ENCODE measurements around the gene DDX50. TPM values are rescaled to one million over a fixed set of nuclear protein-coding genes. Genes with fewer than 3 reads are reported as not detected.

DDX50 gene
- total RNA-seq, 3 donors from 2014 or later = 15.2 to 40.6 (median 24.6) TPM

DNA sequence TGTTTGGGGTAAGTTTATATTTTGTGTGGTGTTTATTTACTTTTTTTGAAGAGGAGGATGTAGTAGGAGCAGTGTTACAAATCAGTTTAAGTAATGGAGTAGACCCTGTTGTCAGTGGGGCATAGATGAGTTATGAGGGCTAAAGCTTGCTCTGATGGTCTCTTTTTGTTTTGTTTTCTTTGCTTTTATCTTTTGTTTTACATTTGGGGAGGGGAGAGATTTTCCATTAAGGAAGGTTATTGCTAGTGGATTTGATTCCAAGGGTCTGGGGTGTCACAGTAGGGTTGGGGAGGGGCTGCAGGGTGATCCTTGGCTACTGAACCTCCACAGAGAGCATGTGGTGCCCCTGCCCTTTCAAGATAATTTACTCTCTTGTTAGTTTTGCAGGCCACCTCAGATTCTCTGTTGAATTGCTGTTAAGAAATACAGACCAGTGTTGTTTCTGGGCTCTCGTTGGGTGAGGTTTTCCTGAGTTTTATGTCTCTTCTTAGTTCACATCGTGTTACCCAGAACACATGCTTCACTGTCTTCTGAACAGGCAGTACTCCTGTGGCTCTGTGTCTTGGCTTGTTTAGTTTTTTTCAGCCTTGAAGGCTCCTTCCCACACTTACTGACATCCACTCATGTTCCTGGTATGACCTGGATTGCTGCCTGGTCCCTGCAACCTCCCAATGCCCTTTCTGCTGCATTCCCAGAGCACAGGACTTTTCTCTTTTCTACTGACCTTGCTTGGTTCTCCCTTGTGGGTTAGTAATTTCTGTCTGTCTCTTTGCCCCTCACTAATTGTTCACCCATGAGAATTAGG lies 91.7 kb downstream of the DDX50 start:
- H3K9me3 ChIP-seq = no peaks in the 10 kb centered on the region

More for the DNA sequence above, 91.7 kb downstream of the DDX50 start:
- H3K36me3 ChIP-seq (ENCODE audit: low read depth) = no peaks in the 10 kb centered on the region
- H3K4me3 ChIP-seq = no peak overlapping the region
- no peak for DNase-seq
- no peak for TF ChIP-seq CTCF (IDR thresholded peaks at IDR 0.05)
- intact Hi-C loops (cut with DNase I, micrococcal nuclease) = no loop called here
- H3K4me1 ChIP-seq (ENCODE audit: low read depth) = peaks cover 15% of the 10 kb centered on the region
- no peak for ATAC-seq

Other genes with a start within 250 kb of the DDX50 start
- gene CCAR1, start 180.1 kb upstream of the DDX50 start, total RNA-seq = 10 to 100 TPM; 45.6 to 58.2 (median 49.1) TPM
- 1 to 10 TPM; 1.6 to 6.9 (median 2.9) TPM for gene STOX1, start 73.8 kb upstream of the DDX50 start, total RNA-seq
- gene DDX21, start 54.9 kb downstream of the DDX50 start, total RNA-seq = 10 to 100 TPM; 24.5 to 35.6 (median 31.8) TPM
- 10 to 100 TPM; 15.7 to 24.0 (median 19.5) TPM for gene KIFBP, start 87.5 kb downstream of the DDX50 start, total RNA-seq
- gene SRGN, start 186.8 kb downstream of the DDX50 start, total RNA-seq = 10 to 100 TPM; 15.6 to 54.6 (median 43.9) TPM
- gene VPS26A, start 222.9 kb downstream of the DDX50 start, total RNA-seq = 10 to 100 TPM; 51.7 to 64.0 (median 61.7) TPM

All from mucosa of descending colon (tissue), 3 donors.